WTC11 (cell line): ENCODE measurements around the gene FAU.

Experiments used
- JUN ChIP-seq: sonication (generic); formaldehyde crosslinking; IDR thresholded peaks from 2 replicates; pipeline ENCODE4 v1.8.0; 2023; ENCODE audit warnings: mild to moderate bottlenecking, missing genetic modification reagents
- NR1H2 ChIP-seq: sonication (generic); formaldehyde crosslinking; IDR thresholded peaks from 2 replicates; pipeline ENCODE4 v1.9.0; 2021; ENCODE audit warnings: mild to moderate bottlenecking, moderate library complexity, missing genetic modification reagents
- ZBTB43 ChIP-seq: sonication (generic); formaldehyde crosslinking; IDR thresholded peaks from 2 replicates; pipeline ENCODE4 v1.8.1; 2023; ENCODE audit warnings: mild to moderate bottlenecking, missing genetic modification reagents
- TF ChIP-seq, protein P1 (sequence below): fragments of 200-600 bp; IDR thresholded peaks from 2 replicates; pipeline ENCODE4 v1.8.0; 2022; ENCODE audit warnings: antibody characterized with exemption

GRCh38 chr11:65095974-65096806 lies 25.7 kb downstream of the FAU start, which contains the start of gene VPS51:
- TF ChIP-seq, protein P1, sequence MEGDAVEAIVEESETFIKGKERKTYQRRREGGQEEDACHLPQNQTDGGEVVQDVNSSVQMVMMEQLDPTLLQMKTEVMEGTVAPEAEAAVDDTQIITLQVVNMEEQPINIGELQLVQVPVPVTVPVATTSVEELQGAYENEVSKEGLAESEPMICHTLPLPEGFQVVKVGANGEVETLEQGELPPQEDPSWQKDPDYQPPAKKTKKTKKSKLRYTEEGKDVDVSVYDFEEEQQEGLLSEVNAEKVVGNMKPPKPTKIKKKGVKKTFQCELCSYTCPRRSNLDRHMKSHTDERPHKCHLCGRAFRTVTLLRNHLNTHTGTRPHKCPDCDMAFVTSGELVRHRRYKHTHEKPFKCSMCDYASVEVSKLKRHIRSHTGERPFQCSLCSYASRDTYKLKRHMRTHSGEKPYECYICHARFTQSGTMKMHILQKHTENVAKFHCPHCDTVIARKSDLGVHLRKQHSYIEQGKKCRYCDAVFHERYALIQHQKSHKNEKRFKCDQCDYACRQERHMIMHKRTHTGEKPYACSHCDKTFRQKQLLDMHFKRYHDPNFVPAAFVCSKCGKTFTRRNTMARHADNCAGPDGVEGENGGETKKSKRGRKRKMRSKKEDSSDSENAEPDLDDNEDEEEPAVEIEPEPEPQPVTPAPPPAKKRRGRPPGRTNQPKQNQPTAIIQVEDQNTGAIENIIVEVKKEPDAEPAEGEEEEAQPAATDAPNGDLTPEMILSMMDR: no peak
- TF ChIP-seq NR1H2 (CRISPR knock-in tag): no peak
- no peak for TF ChIP-seq ZBTB43
- no peak for TF ChIP-seq JUN (CRISPR knock-in tag)
